HepG2 (cell line): ENCODE data around the gene PHKB. TPM values are rescaled to one million over a fixed set of nuclear protein-coding genes. Genes with fewer than 3 reads are reported as not detected.

Source experiments
- AHR ChIP-seq: IDR thresholded peaks from 2 replicates; pipeline ENCODE4 v1.6.1; 2018; ENCODE audit warnings: missing genetic modification reagents, missing compliant biosample characterization
- ATF7-NPFF ChIP-seq: sonication (generic); formaldehyde crosslinking; IDR thresholded peaks from 2 replicates; pipeline ENCODE4 v1.8.1; 2023; ENCODE audit warnings: mild to moderate bottlenecking, low read depth, missing genetic modification reagents, moderate library complexity
- MXD4 ChIP-seq: IDR thresholded peaks from 2 replicates; pipeline ENCODE4 v1.6.1; 2016; ENCODE audit warnings: mild to moderate bottlenecking, missing biosample characterization, missing genetic modification reagents
- NFKBIZ ChIP-seq: IDR thresholded peaks from 2 replicates; pipeline ENCODE4 v1.6.1; 2018; ENCODE audit warnings: missing genetic modification reagents, missing compliant biosample characterization
- REXO4 ChIP-seq: sonication (generic); formaldehyde crosslinking; IDR thresholded peaks from 2 replicates; pipeline ENCODE4 v1.8.0; 2022; ENCODE audit warnings: missing genetic modification reagents, mild to moderate bottlenecking, borderline replicate concordance
- SCMH1 ChIP-seq: sonication (generic); formaldehyde crosslinking; IDR thresholded peaks from 2 replicates; pipeline ENCODE4 v1.9.0; 2021; ENCODE audit warnings: missing genetic modification reagents, mild to moderate bottlenecking, borderline replicate concordance
- SMARCE1 ChIP-seq: fragments of 450-650 bp; IDR thresholded peaks from 2 replicates; pipeline ENCODE4 v1.6.1; 2017; ENCODE audit warnings: borderline replicate concordance
- SNAPC5 ChIP-seq: sonication (generic); formaldehyde crosslinking; IDR thresholded peaks from 2 replicates; pipeline ENCODE4 v1.8.1; 2023; ENCODE audit warnings: mild to moderate bottlenecking, missing genetic modification reagents, borderline replicate concordance
- TBX3 ChIP-seq: fragments of 450-650 bp; IDR thresholded peaks from 2 replicates; pipeline ENCODE4 v1.6.1; 2017; ENCODE audit warnings: antibody characterized with exemption, mild to moderate bottlenecking, inconsistent platforms, borderline replicate concordance
- THAP9 ChIP-seq: sonication (generic); formaldehyde crosslinking; IDR thresholded peaks from 2 replicates; pipeline ENCODE4; 2020; ENCODE audit warnings: missing genetic modification reagents, mild to moderate bottlenecking, borderline replicate concordance
- ZNF136 ChIP-seq: sonication (generic); formaldehyde crosslinking; IDR thresholded peaks from 2 replicates; pipeline ENCODE4 v1.8.1; 2022; ENCODE audit warnings: low read depth, mild to moderate bottlenecking, moderate library complexity, missing genetic modification reagents
- ZNF337 ChIP-seq: sonication (generic); formaldehyde crosslinking; IDR thresholded peaks from 2 replicates; pipeline ENCODE4 v1.5.1; 2020; ENCODE audit warnings: missing genetic modification reagents, low read depth, mild to moderate bottlenecking, borderline replicate concordance
- ZNF607 ChIP-seq: sonication (generic); formaldehyde crosslinking; IDR thresholded peaks from 2 replicates; pipeline ENCODE4 v1.5.1; 2020; ENCODE audit warnings: missing genetic modification reagents, mild to moderate bottlenecking, borderline replicate concordance
- ZNF713 ChIP-seq: sonication (generic); formaldehyde crosslinking; IDR thresholded peaks from 2 replicates; pipeline ENCODE4 v1.4.0; 2020; ENCODE audit warnings: mild to moderate bottlenecking, missing genetic modification reagents
- ZNF772 ChIP-seq: sonication (generic); formaldehyde crosslinking; IDR thresholded peaks from 2 replicates; pipeline ENCODE4 v1.5.0; 2020; ENCODE audit warnings: mild to moderate bottlenecking, missing genetic modification reagents
- ZSCAN25 ChIP-seq: sonication (generic); formaldehyde crosslinking; IDR thresholded peaks from 2 replicates; pipeline ENCODE4 v1.8.0; 2022; ENCODE audit warnings: mild to moderate bottlenecking, missing genetic modification reagents
- ZSCAN30 ChIP-seq: sonication (generic); formaldehyde crosslinking; IDR thresholded peaks from 2 replicates; pipeline ENCODE4 v1.5.0; 2020; ENCODE audit warnings: mild to moderate bottlenecking, missing genetic modification reagents
- polyA plus RNA-seq, 8 experiments: library from polyadenylated mRNA; depleted of rRNA in 3 of 8; stranded (reverse) in 7 of 8; unstranded in 1 of 8; fragments of >200 nt; fragmentation: Illumina TruSeq in 4 of 8; extraction: Trizol in 4 of 8; gene quantifications; 2 replicates each; pipeline versions ENCODE4 v1.2.1 to v1.2.3, GENCODE V29; 2011 to 2016; ENCODE audit warnings: low read depth in 4 of 8, missing spikeins in 1 of 8, mixed read lengths in 1 of 8; ENCODE audit not compliant: insufficient read depth in 1 of 8
- total RNA-seq, 5 experiments: library from RNA; depleted of rRNA; stranded (reverse); fragments of >200 nt; fragmentation: Illumina TruSeq; extraction: Trizol; gene quantifications; 2 replicates each; pipeline ENCODE4 v1.2.3, GENCODE V29; 2016; ENCODE audit warnings: low read depth in 1 of 5
- TF ChIP-seq, protein P1 (sequence below): sonication (generic); formaldehyde crosslinking; IDR thresholded peaks from 2 replicates; pipeline ENCODE4 v1.5.1; 2020; ENCODE audit warnings: missing genetic modification reagents, mild to moderate bottlenecking, borderline replicate concordance
- TF ChIP-seq, protein P2 (sequence below): sonication (generic); formaldehyde crosslinking; IDR thresholded peaks from 2 replicates; pipeline ENCODE4 v1.5.0; 2020; ENCODE audit warnings: missing genetic modification reagents
- TF ChIP-seq, protein P3 (sequence below): sonication (generic); formaldehyde crosslinking; IDR thresholded peaks from 2 replicates; pipeline ENCODE4 v1.8.0; 2022; ENCODE audit warnings: missing genetic modification reagents, mild to moderate bottlenecking, inconsistent platforms, borderline replicate concordance
- TF ChIP-seq, protein P4 (sequence below): sonication (generic); formaldehyde crosslinking; IDR thresholded peaks from 2 replicates; pipeline ENCODE4 v1.4.0; 2020; ENCODE audit warnings: mild to moderate bottlenecking, missing genetic modification reagents
- TF ChIP-seq, protein P5 (sequence below): sonication (generic); formaldehyde crosslinking; conservative IDR thresholded peaks from 2 replicates; pipeline ENCODE4 v1.4.0; 2020; ENCODE audit warnings: missing genetic modification reagents

Gene PHKB
- total and polyA plus RNA-seq, 2 of the 13 experiments (the other 11 are each of a cell fraction or from before 2014, with no cell fraction given) = 66.0 to 80.8 TPM

DNA sequence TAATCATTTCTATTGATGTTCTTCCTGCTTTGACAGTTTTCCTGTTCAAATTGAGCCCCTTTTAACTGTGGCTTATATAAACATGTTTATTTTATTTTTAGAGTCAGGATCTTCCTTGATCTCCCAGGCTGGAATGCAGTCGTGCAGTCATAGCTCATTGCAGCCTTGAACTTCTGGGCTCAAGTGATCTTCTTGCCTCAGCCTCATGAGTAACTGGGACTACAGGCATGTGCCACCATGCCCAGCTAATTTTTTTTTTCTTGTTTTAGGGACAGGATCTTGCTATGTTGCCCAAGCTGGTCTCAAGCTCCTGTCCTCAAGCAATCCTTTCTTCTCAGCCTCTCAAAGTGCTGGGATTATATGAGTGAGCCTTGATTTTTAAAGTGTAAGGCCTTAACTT, 14.7 kb downstream of the PHKB start (continued):
- TF ChIP-seq, protein P1, sequence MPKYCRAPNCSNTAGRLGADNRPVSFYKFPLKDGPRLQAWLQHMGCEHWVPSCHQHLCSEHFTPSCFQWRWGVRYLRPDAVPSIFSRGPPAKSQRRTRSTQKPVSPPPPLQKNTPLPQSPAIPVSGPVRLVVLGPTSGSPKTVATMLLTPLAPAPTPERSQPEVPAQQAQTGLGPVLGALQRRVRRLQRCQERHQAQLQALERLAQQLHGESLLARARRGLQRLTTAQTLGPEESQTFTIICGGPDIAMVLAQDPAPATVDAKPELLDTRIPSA (CRISPR knock-in tag) = no peak
- TF ChIP-seq MXD4 (CRISPR knock-in tag) (no peak), NFKBIZ (peak; percentile 45; the same call in 1 of the 2 replicates), SMARCE1 (no peak), ATF7-NPFF (CRISPR knock-in tag) (no peak), SNAPC5 (CRISPR knock-in tag) (no peak), ZSCAN30 (CRISPR knock-in tag) (no peak), SCMH1 (CRISPR knock-in tag) (no peak), THAP9 (CRISPR knock-in tag) (no peak), TBX3 (peak; percentile 79), ZNF607 (CRISPR knock-in tag) (no peak; the same call in 1 of the 2 replicates), ZNF772 (no peak), AHR (CRISPR knock-in tag) (no peak), ZNF337 (CRISPR knock-in tag) (no peak), REXO4 (no peak), ZNF136 (CRISPR knock-in tag) (0 out of 2 replicates have a peak, but pooled peaks have one; percentile 75), ZSCAN25 (CRISPR knock-in tag) (0 out of 2 replicates have a peak, but pooled peaks have one; percentile 20), ZNF713 (no peak)
- TF ChIP-seq, protein P2, sequence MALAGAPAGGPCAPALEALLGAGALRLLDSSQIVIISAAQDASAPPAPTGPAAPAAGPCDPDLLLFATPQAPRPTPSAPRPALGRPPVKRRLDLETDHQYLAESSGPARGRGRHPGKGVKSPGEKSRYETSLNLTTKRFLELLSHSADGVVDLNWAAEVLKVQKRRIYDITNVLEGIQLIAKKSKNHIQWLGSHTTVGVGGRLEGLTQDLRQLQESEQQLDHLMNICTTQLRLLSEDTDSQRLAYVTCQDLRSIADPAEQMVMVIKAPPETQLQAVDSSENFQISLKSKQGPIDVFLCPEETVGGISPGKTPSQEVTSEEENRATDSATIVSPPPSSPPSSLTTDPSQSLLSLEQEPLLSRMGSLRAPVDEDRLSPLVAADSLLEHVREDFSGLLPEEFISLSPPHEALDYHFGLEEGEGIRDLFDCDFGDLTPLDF (CRISPR knock-in tag) = no peak
- TF ChIP-seq, protein P3, sequence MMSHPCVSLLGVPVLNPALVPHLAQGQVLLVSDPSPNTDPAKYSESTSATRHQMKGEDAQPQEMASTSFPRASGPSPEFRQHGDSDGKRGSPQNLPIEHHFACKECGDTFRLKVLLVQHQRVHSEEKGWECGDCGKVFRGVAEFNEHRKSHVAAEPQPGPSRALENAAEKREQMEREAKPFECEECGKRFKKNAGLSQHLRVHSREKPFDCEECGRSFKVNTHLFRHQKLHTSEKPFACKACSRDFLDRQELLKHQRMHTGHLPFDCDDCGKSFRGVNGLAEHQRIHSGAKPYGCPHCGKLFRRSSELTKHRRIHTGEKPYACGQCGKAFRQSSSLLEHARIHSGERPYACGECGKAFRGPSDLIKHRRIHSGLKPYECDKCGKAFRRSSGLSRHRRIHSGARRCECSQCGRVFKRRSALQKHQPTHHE (CRISPR knock-in tag) = no peak
- TF ChIP-seq, protein P4, sequence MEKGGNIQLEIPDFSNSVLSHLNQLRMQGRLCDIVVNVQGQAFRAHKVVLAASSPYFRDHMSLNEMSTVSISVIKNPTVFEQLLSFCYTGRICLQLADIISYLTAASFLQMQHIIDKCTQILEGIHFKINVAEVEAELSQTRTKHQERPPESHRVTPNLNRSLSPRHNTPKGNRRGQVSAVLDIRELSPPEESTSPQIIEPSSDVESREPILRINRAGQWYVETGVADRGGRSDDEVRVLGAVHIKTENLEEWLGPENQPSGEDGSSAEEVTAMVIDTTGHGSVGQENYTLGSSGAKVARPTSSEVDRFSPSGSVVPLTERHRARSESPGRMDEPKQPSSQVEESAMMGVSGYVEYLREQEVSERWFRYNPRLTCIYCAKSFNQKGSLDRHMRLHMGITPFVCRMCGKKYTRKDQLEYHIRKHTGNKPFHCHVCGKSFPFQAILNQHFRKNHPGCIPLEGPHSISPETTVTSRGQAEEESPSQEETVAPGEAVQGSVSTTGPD (CRISPR knock-in tag) = no peak
- TF ChIP-seq, protein P5, sequence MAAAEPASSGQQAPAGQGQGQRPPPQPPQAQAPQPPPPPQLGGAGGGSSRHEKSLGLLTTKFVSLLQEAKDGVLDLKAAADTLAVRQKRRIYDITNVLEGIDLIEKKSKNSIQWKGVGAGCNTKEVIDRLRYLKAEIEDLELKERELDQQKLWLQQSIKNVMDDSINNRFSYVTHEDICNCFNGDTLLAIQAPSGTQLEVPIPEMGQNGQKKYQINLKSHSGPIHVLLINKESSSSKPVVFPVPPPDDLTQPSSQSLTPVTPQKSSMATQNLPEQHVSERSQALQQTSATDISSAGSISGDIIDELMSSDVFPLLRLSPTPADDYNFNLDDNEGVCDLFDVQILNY (CRISPR knock-in tag) = no peak
